Transverse colon (tissue), 3 donors: ENCODE data around the gene TVP23A.

Source experiments
- EP300 ChIP-seq: sonication (generic); formaldehyde crosslinking; IDR thresholded peaks from one replicate; pipeline ENCODE4 v1.6.1; 2017; ENCODE audit warnings: antibody characterized with exemption, low read depth
- POLR2A ChIP-seq: fragments of 450-650 bp; IDR thresholded peaks from one replicate; pipeline ENCODE4 v1.6.1; 2016; ENCODE audit warnings: antibody characterized with exemption, mild to moderate bottlenecking, moderate library complexity
- TF ChIP-seq, protein P1 (sequence below), 5 experiments: fragments of 200-600 bp in 3 of 5; fragments of 450-650 bp in 2 of 5; sonication (generic) in 3 of 5; IDR thresholded peaks; 1 replicate in 2 of 5; 2 replicates in 3 of 5; pipeline ENCODE4 v1.5.1; 2016 to 2017; ENCODE audit warnings: antibody characterized with exemption in 5 of 5, inconsistent platforms in 3 of 5, mild to moderate bottlenecking in 2 of 5, moderate library complexity in 1 of 5

DNA sequence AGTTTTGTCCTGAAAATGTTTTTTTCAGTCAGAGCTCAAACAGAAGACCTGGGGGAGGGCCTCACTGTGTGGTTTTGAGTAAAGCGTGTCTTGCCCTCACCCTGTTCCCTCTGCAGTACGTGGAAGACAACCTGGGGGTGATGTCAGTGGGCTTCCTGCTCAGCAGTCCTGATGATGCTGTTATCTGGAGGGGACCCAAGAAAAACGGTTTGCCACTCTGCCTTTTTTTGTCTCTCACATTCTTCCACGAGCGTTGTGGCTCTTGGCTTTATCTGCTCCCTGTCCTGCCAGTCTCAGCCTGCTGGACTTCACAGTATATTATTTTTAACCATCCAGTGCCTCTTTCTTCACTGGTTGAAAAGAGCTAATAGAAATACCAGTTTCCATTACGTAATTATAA is 62.0 kb downstream of the TVP23A start:
- no peak for TF ChIP-seq POLR2A
- TF ChIP-seq, protein P1, sequence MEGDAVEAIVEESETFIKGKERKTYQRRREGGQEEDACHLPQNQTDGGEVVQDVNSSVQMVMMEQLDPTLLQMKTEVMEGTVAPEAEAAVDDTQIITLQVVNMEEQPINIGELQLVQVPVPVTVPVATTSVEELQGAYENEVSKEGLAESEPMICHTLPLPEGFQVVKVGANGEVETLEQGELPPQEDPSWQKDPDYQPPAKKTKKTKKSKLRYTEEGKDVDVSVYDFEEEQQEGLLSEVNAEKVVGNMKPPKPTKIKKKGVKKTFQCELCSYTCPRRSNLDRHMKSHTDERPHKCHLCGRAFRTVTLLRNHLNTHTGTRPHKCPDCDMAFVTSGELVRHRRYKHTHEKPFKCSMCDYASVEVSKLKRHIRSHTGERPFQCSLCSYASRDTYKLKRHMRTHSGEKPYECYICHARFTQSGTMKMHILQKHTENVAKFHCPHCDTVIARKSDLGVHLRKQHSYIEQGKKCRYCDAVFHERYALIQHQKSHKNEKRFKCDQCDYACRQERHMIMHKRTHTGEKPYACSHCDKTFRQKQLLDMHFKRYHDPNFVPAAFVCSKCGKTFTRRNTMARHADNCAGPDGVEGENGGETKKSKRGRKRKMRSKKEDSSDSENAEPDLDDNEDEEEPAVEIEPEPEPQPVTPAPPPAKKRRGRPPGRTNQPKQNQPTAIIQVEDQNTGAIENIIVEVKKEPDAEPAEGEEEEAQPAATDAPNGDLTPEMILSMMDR (IDR thresholded peaks at IDR 0.05) = no peak
- no peak for TF ChIP-seq EP300
